CD4-positive, alpha-beta T cell treated with Interleukin-15 for 1 hour (primary cell): ENCODE measurements around the gene TCHP.
"Not testable (repeated sequence)": the region's sequence is repeated elsewhere in the genome, so short reads cannot be mapped to it uniquely, and the experiment has no call there.

Experiments
- DNase-seq: peaks from one replicate; pipeline ENCODE4 v3.0.0-alpha.2; 2020

TCHP gene

GRCh38 chr12:109899783-109900751, at the start of gene TCHP:
Gene TCHP (plus strand): TSS chr12:109900274. CDS start chr12:109903027, 2,753 bp downstream.
- peak; percentile 77 for DNase-seq

GRCh38 chr12:109850518-109850917, 49.6 kb upstream of the TCHP start:
- DNase-seq: not testable (repeated sequence)

GRCh38 chr12:109855377-109855776, 44.7 kb upstream of the TCHP start:
- DNase-seq: no peak

- no peak for DNase-seq
Measured at GRCh38 chr12:109857715-109858114, 42.4 kb upstream of the TCHP start.

GRCh38 chr12:109858764-109859163, 41.3 kb upstream of the TCHP start:
- no peak for DNase-seq

- no peak for DNase-seq
Measured at GRCh38 chr12:109860977-109861376, 39.1 kb upstream of the TCHP start.

GRCh38 chr12:109861689-109862314, 38.3 kb upstream of the TCHP start:
- DNase-seq: no peak

GRCh38 chr12:109862491-109862890, 37.6 kb upstream of the TCHP start:
- not testable (repeated sequence) for DNase-seq

- DNase-seq: peak; percentile 42
Measured at GRCh38 chr12:109863847-109864712, 36.0 kb upstream of the TCHP start.

- no peak for DNase-seq
Measured at GRCh38 chr12:109864916-109865315, 35.2 kb upstream of the TCHP start.

- no peak for DNase-seq
Measured at GRCh38 chr12:109868182-109869051, 31.7 kb upstream of the TCHP start.

- no peak for DNase-seq
Measured at GRCh38 chr12:109870648-109871047, 29.4 kb upstream of the TCHP start.

GRCh38 chr12:109871668-109872314, 28.3 kb upstream of the TCHP start:
- DNase-seq: no peak

- DNase-seq: no peak
Measured at GRCh38 chr12:109873653-109874052, 26.4 kb upstream of the TCHP start.

- DNase-seq: no peak
Measured at GRCh38 chr12:109875572-109876131, 24.4 kb upstream of the TCHP start.

GRCh38 chr12:109876406-109876805, 23.7 kb upstream of the TCHP start:
- no peak for DNase-seq

- no peak for DNase-seq
Measured at GRCh38 chr12:109877504-109878246, 22.4 kb upstream of the TCHP start.

- DNase-seq: no peak
Measured at GRCh38 chr12:109878247-109878625, 21.8 kb upstream of the TCHP start.

GRCh38 chr12:109878749-109879148, 21.3 kb upstream of the TCHP start:
- DNase-seq: no peak

- no peak for DNase-seq
Measured at GRCh38 chr12:109879351-109880042, 20.6 kb upstream of the TCHP start.
